Panc1 (cell line): ENCODE data around the gene TMEM207. TPM values are rescaled to one million over a fixed set of nuclear protein-coding genes. Genes with fewer than 3 reads are reported as not detected.
A peak's percentile ranks its signal among the peaks of the same experiment; 100 is the strongest.

Experiments used
- ATAC-seq: fragments of 200-7000 bp; cut with Tn5 transposase; 2 replicates; pipeline ENCODE4 v1.9.1; 2020; ENCODE audit warnings: mild to moderate bottlenecking, moderate library complexity
- BruUV-seq: library from RNA; stranded (reverse); fragments of 400-500 nt; replicated peaks from 2 replicates; lab custom pipeline; 2021; lab: Mats Ljungman, UMichigan
- CTCF ChIA-PET: fragments of 300-600 bp; sonication (Branson Sonifier 250); formaldehyde crosslinking; loops from one replicate; lab custom pipeline; 2022; ENCODE audit warnings: antibody characterized with exemption; lab: Charles Lee
- POLR2A ChIA-PET: fragments of 300-600 bp; sonication (Branson Sonifier 250); formaldehyde crosslinking; loops from one replicate; lab custom pipeline; 2022; ENCODE audit warnings: antibody characterized with exemption; lab: Charles Lee
- DNase-seq: peaks from one replicate; pipeline ENCODE4 v3.0.0-alpha.2; 2010; ENCODE audit warnings: low read depth, low spot score
- H3K27ac ChIP-seq: 2 replicates; pipeline ENCODE4 v1.5.1; 2011; ENCODE audit warnings: mild to moderate bottlenecking, low read length, inconsistent platforms
- H3K27me3 ChIP-seq: fragments of 200-500 bp; sonication (Bioruptor generic); 2 replicates; pipeline ENCODE4 v1.6.0; 2014; ENCODE audit warnings: low read length, inconsistent platforms; ENCODE audit not compliant: control insufficient read depth, insufficient read depth
- H3K36me3 ChIP-seq: fragments of 200-500 bp; sonication (Bioruptor generic); 2 replicates; pipeline ENCODE4 v1.5.1; 2014; ENCODE audit warnings: inconsistent platforms, mild to moderate bottlenecking, low read length, moderate library complexity; ENCODE audit not compliant: control insufficient read depth, insufficient read depth
- H3K4me1 ChIP-seq: 2 replicates; pipeline ENCODE4 v1.5.1; 2011; ENCODE audit warnings: inconsistent platforms, mild to moderate bottlenecking, low read length, moderate library complexity; ENCODE audit not compliant: control insufficient read depth, insufficient read depth
- H3K4me3 ChIP-seq, 2 experiments: 2 replicates each; pipeline ENCODE4 v1.5.1; 2011 to 2012; ENCODE audit warnings: low read depth in 2 of 2, low read length in 2 of 2, mild to moderate bottlenecking in 2 of 2, inconsistent platforms in 1 of 2, moderate library complexity in 1 of 2
- H3K9me3 ChIP-seq: fragments of 200-500 bp; sonication (Bioruptor generic); 2 replicates; pipeline ENCODE4 v1.5.1; 2014; ENCODE audit warnings: low read depth, mild to moderate bottlenecking, inconsistent platforms, low read length, moderate library complexity; ENCODE audit not compliant: control insufficient read depth, insufficient read depth
- CTCF ChIP-seq: fragments of 450-650 bp; IDR thresholded peaks from 2 replicates; pipeline ENCODE4 v1.5.1; 2017; ENCODE audit warnings: mild to moderate bottlenecking
- POLR2AphosphoS5 ChIP-seq: IDR thresholded peaks from 2 replicates; pipeline ENCODE4 v1.6.1; 2012; ENCODE audit warnings: mild to moderate bottlenecking, low read depth, low read length, moderate library complexity
- REST ChIP-seq, 2 experiments: IDR thresholded peaks; 2 replicates each; pipeline ENCODE4 v1.6.1; 2011 to 2012; ENCODE audit warnings: low read depth in 2 of 2, control low read depth in 1 of 2, low read length in 1 of 2, mild to moderate bottlenecking in 1 of 2, moderate library complexity in 1 of 2; ENCODE audit not compliant: insufficient read depth in 1 of 2
- SIN3A ChIP-seq: IDR thresholded peaks from 2 replicates; pipeline ENCODE4 v1.6.1; 2012; ENCODE audit warnings: low read depth, mild to moderate bottlenecking, low read length, moderate library complexity, borderline replicate concordance; ENCODE audit not compliant: insufficient read depth
- TCF7L2 ChIP-seq: IDR thresholded peaks from 2 replicates; pipeline ENCODE4 v1.6.1; 2011; ENCODE audit warnings: mild to moderate bottlenecking, low read depth, low read length, inconsistent platforms
- in situ Hi-C: cut with HindIII; loops from 2 replicates; pipeline ENCODE4 v1.10.0; 2016; ENCODE audit warnings: low sequenced_read_pairs, low pct_unique_long_range_greater_than_20kb
- intact Hi-C: fragments of 100-400 bp; cut with micrococcal nuclease; formaldehyde crosslinking; loops from one replicate; pipeline ENCODE4 v1.10.0; 2022; ENCODE audit not compliant: unreplicated experiment
- total RNA-seq: library from RNA; stranded (reverse); gene quantifications from one replicate; pipeline ENCODE4 v1.2.1, GENCODE V29; 2021; ENCODE audit not compliant: unreplicated experiment

TMEM207 gene
- total RNA-seq, 1 experiment from 2014 or later: not detected

- intact Hi-C loops: no loop called here
Measured at GRCh38 chr3:190456770-190457169, 7.1 kb upstream of the TMEM207 start.

GRCh38 chr3:190455828-190456227 lies 6.1 kb upstream of the TMEM207 start:
- Histone ChIP-seq H3K27ac (no peak overlapping the region), H3K36me3 (no peaks in the 10 kb centered on the region), H3K4me3 (no peak overlapping the region), H3K27me3 (no peaks in the 10 kb centered on the region), H3K9me3 (no peaks in the 10 kb centered on the region), H3K4me1 (no peaks in the 10 kb centered on the region)
- ATAC-seq (no peak), DNase-seq (no peak)
- no TSS peak for BruUV-seq
- ChIA-PET POLR2A (no interaction called here), CTCF (no interaction called here)
- in situ Hi-C loops: no loop called here
- intact Hi-C loops: no loop called here
- no peak for TF ChIP-seq REST (IDR thresholded peaks at IDR 0.05; ENCODE audit: insufficient read depth in 1 of 2, low read depth in 2 of 2, low read length in 1 of 2)
- no peak for TF ChIP-seq CTCF
- no peak for TF ChIP-seq TCF7L2
- no peak for TF ChIP-seq POLR2AphosphoS5
- no peak for TF ChIP-seq SIN3A

More at GRCh38 chr3:190456770-190457169, 7.1 kb upstream of the TMEM207 start:
- ChIA-PET CTCF (no interaction called here), POLR2A (no interaction called here)
- H3K9me3 ChIP-seq: no peaks in the 10 kb centered on the region
- ATAC-seq (0 out of 2 replicates have a peak, but pooled peaks have one; percentile 42), DNase-seq (no peak)
- no peak overlapping the region for H3K27ac ChIP-seq
- no peaks in the 10 kb centered on the region for H3K36me3 ChIP-seq
- in situ Hi-C loops: no loop called here
- H3K4me3 ChIP-seq: no peak overlapping the region
- no peak for TF ChIP-seq TCF7L2
- no peak for TF ChIP-seq SIN3A
- TF ChIP-seq REST (IDR thresholded peaks at IDR 0.05; ENCODE audit: insufficient read depth in 1 of 2, low read depth in 2 of 2, low read length in 1 of 2): no peak
- TF ChIP-seq CTCF: no peak
- TF ChIP-seq POLR2AphosphoS5: no peak
- H3K4me1 ChIP-seq: no peaks in the 10 kb centered on the region
- no TSS peak for BruUV-seq
- H3K27me3 ChIP-seq: no peaks in the 10 kb centered on the region
